K562 (cell line): ENCODE results near the gene SAMD4A. TPM values are rescaled to one million over a fixed set of nuclear protein-coding genes. Genes with fewer than 3 reads are reported as not detected.

Experiments
- ADNP ChIP-seq: fragments of 200-800 bp; sonication (Bioruptor generic); IDR thresholded peaks from 2 replicates; pipeline ENCODE4 v1.6.1; 2016; ENCODE audit warnings: missing genetic modification characterization, missing compliant biosample characterization
- CBFB ChIP-seq: sonication (generic); formaldehyde crosslinking; IDR thresholded peaks from 2 replicates; pipeline ENCODE4 v1.4.0; 2020; ENCODE audit warnings: mild to moderate bottlenecking, missing genetic modification reagents
- CEBPB ChIP-seq: fragments of 450-650 bp; IDR thresholded peaks from 2 replicates; pipeline ENCODE4 v1.6.1; 2016; ENCODE audit warnings: missing genetic modification characterization, missing compliant biosample characterization
- CHD1 ChIP-seq: fragments of 200-600 bp; sonication (generic); IDR thresholded peaks from one replicate; pipeline ENCODE4 v1.6.1; 2012; ENCODE audit warnings: mild to moderate bottlenecking, moderate library complexity, low read length, inconsistent platforms
- E2F4 ChIP-seq: sonication (generic); formaldehyde crosslinking; IDR thresholded peaks from 2 replicates; pipeline ENCODE4 v1.8.0; 2022; ENCODE audit warnings: mild to moderate bottlenecking, low read depth, missing genetic modification reagents
- E2F6 ChIP-seq, 2 experiments: IDR thresholded peaks; 2 replicates each; pipeline ENCODE4 v1.6.1; 2011; ENCODE audit warnings: borderline replicate concordance in 1 of 2, control low read depth in 1 of 2, low read depth in 1 of 2, low read length in 1 of 2, mild to moderate bottlenecking in 1 of 2, mixed read lengths in 1 of 2, moderate library complexity in 1 of 2; ENCODE audit not compliant: insufficient read depth in 1 of 2, insufficient read length in 1 of 2, poor library complexity in 1 of 2, severe bottlenecking in 1 of 2; ENCODE audit errors: extremely low read depth in 1 of 2
- FIP1L1 ChIP-seq: fragments of 200-400 bp; formaldehyde crosslinking; IDR thresholded peaks from 2 replicates; pipeline ENCODE4 v1.6.1; 2018; ENCODE audit warnings: mild to moderate bottlenecking, low read depth, low read length; ENCODE audit not compliant: poor library complexity, severe bottlenecking
- HINFP ChIP-seq: fragments of 450-650 bp; conservative IDR thresholded peaks from 2 replicates; pipeline ENCODE4 v1.6.1; 2016; ENCODE audit warnings: missing genetic modification characterization, low read depth, mild to moderate bottlenecking, control low read depth, missing compliant biosample characterization
- HMBOX1 ChIP-seq: sonication (generic); IDR thresholded peaks from 2 replicates; pipeline ENCODE4 v1.6.1; 2016
- MCM7 ChIP-seq, 2 experiments: fragments of 450-650 bp; IDR thresholded peaks; 2 replicates each; pipeline ENCODE4 v1.6.1; 2016 to 2018
- MLLT1 ChIP-seq, 2 experiments: fragments of 450-650 bp; IDR thresholded peaks; 2 replicates each; pipeline ENCODE4 v1.6.1; 2016
- MYC ChIP-seq, 2 experiments: fragments of 250-450 bp in 1 of 2; sonication (Bioruptor Pico) in 1 of 2; IDR thresholded peaks; 2 replicates each; pipeline versions ENCODE4 v1.5.1 to v1.6.1; 2012 to 2021; ENCODE audit warnings: low read depth in 2 of 2, borderline replicate concordance in 1 of 2, improper control_type of control experiment in 1 of 2, low read length in 1 of 2, mild to moderate bottlenecking in 1 of 2, moderate library complexity in 1 of 2
- NR3C1 ChIP-seq: sonication (generic); formaldehyde crosslinking; IDR thresholded peaks from 2 replicates; pipeline ENCODE4 v1.8.1; 2022; ENCODE audit warnings: missing genetic modification reagents
- PCBP2 ChIP-seq: fragments of 200-400 bp; formaldehyde crosslinking; IDR thresholded peaks from 2 replicates; pipeline ENCODE4 v1.6.1; 2018; ENCODE audit warnings: low read length, low read depth, mild to moderate bottlenecking, moderate library complexity; ENCODE audit not compliant: poor library complexity, severe bottlenecking
- SIN3B ChIP-seq: fragments of 450-650 bp; IDR thresholded peaks from 2 replicates; pipeline ENCODE4 v1.6.1; 2017; ENCODE audit warnings: low read depth, mild to moderate bottlenecking, moderate library complexity
- SRF ChIP-seq, 2 experiments: fragments of 250-450, 450-650 bp in 1 of 2; sonication (Bioruptor Pico) in 1 of 2; sonication (generic) in 1 of 2; formaldehyde crosslinking; IDR thresholded peaks; 2 replicates each; pipeline versions ENCODE4 v1.5.0 to v1.5.1; 2020 to 2022; ENCODE audit warnings: mild to moderate bottlenecking in 1 of 2, missing genetic modification reagents in 1 of 2
- YBX1 ChIP-seq: fragments of 450-650 bp; IDR thresholded peaks from 2 replicates; pipeline ENCODE4 v1.7.1; 2016; ENCODE audit warnings: mild to moderate bottlenecking
- ZNF512 ChIP-seq: IDR thresholded peaks from 2 replicates; pipeline ENCODE4 v1.6.1; 2016; ENCODE audit warnings: missing genetic modification characterization, missing compliant biosample characterization
- polyA plus RNA-seq, 8 experiments: library from polyadenylated mRNA; depleted of rRNA in 4 of 8; stranded (reverse) in 5 of 8; unstranded in 3 of 8; fragments of >200 nt; fragmentation: Nextera tagmentation in 2 of 8; fragmentation: Illumina TruSeq in 1 of 8; extraction: Ambion mirVana in 2 of 8; extraction: Trizol in 1 of 8; gene quantifications; 2 replicates each; pipeline versions ENCODE4 v1.2.1 to v1.2.3, GENCODE V29; 2011 to 2014; ENCODE audit warnings: inconsistent platforms in 1 of 8, missing spikeins in 1 of 8
- total RNA-seq, 7 experiments: library from RNA; depleted of rRNA in 6 of 7; stranded (reverse); fragments of >200 nt in 6 of 7; fragmentation: Illumina TruSeq in 2 of 7; extraction: Trizol in 2 of 7; gene quantifications; 2 replicates each; pipeline versions ENCODE4 v1.2.1 to v1.2.3, GENCODE V29; 2011 to 2021; ENCODE audit warnings: low replicate concordance in 1 of 7

SAMD4A gene
- total and polyA plus RNA-seq, 9 of the 15 experiments (the other 6 are each of a cell fraction or from before 2014, with no cell fraction given), result 0.66 to 6.8 (median 3.3) TPM

- TF ChIP-seq MLLT1 (IDR thresholded peaks at IDR 0.05), result peak in 1 of 2 experiments; percentile 39; a peak in 1 of 4 replicates
- no peak for TF ChIP-seq MCM7 (IDR thresholded peaks at IDR 0.05)
- TF ChIP-seq CEBPB (tag), result no peak
- TF ChIP-seq E2F6 (IDR thresholded peaks at IDR 0.05; ENCODE audit: borderline replicate concordance in 1 of 2, extremely low read depth in 1 of 2, insufficient read depth in 1 of 2, insufficient read length in 1 of 2, low read depth in 1 of 2, low read length in 1 of 2, poor library complexity in 1 of 2, severe bottlenecking in 1 of 2), result peak in 1 of 2 experiments; percentile 28
- no peak for TF ChIP-seq SRF (CRISPR knock-in tag; IDR thresholded peaks at IDR 0.05)
- TF ChIP-seq FIP1L1, result no peak
- TF ChIP-seq PCBP2, result no peak
- TF ChIP-seq ZNF512 (tag), result peak; percentile 77
- TF ChIP-seq E2F4 (CRISPR knock-in tag), result no peak
- TF ChIP-seq CHD1, result no peak
- peak; percentile 42; the same call in 1 of the 2 replicates for TF ChIP-seq HINFP (tag)
- TF ChIP-seq ADNP (tag), result no peak
- TF ChIP-seq SIN3B, result no peak
- no peak for TF ChIP-seq NR3C1 (CRISPR knock-in tag)
- no peak for TF ChIP-seq HMBOX1
- TF ChIP-seq MYC (IDR thresholded peaks at IDR 0.05; ENCODE audit: low read depth, low read length), result peak; percentile 70
- TF ChIP-seq MYC (CRISPR knock-in tag; IDR thresholded peaks at IDR 0.05; ENCODE audit: borderline replicate concordance, low read depth), result no peak
- no peak for TF ChIP-seq YBX1
- no peak for TF ChIP-seq CBFB (CRISPR knock-in tag)
Observed at GRCh38 chr14:54730156-54730961, 163.4 kb downstream of the SAMD4A start (continued).
